ENCODE measurements around the gene SPEF2. TPM values are rescaled to one million over a fixed set of nuclear protein-coding genes. Genes with fewer than 3 reads are reported as not detected.
A peak's percentile ranks its signal among the peaks of the same experiment; 100 is the strongest.

The SPEF2 gene, protein sequence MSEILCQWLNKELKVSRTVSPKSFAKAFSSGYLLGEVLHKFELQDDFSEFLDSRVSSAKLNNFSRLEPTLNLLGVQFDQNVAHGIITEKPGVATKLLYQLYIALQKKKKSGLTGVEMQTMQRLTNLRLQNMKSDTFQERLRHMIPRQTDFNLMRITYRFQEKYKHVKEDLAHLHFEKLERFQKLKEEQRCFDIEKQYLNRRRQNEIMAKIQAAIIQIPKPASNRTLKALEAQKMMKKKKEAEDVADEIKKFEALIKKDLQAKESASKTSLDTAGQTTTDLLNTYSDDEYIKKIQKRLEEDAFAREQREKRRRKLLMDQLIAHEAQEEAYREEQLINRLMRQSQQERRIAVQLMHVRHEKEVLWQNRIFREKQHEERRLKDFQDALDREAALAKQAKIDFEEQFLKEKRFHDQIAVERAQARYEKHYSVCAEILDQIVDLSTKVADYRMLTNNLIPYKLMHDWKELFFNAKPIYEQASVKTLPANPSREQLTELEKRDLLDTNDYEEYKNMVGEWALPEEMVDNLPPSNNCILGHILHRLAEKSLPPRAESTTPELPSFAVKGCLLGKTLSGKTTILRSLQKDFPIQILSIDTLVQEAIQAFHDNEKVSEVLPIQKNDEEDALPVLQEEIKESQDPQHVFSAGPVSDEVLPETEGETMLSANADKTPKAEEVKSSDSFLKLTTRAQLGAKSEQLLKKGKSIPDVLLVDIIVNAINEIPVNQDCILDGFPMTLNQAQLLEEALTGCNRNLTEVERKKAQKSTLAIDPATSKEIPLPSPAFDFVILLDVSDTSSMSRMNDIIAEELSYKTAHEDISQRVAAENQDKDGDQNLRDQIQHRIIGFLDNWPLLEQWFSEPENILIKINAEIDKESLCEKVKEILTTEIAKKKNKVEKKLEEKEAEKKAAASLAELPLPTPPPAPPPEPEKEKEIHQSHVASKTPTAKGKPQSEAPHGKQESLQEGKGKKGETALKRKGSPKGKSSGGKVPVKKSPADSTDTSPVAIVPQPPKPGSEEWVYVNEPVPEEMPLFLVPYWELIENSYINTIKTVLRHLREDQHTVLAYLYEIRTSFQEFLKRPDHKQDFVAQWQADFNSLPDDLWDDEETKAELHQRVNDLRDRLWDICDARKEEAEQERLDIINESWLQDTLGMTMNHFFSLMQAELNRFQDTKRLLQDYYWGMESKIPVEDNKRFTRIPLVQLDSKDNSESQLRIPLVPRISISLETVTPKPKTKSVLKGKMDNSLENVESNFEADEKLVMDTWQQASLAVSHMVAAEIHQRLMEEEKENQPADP (N-terminal part only)
- total RNA-seq = 1 to 10 TPM in 3 of 4 donors, under 1 TPM in 1; 0.49 to 2.8 (median 1.8) TPM

DNA sequence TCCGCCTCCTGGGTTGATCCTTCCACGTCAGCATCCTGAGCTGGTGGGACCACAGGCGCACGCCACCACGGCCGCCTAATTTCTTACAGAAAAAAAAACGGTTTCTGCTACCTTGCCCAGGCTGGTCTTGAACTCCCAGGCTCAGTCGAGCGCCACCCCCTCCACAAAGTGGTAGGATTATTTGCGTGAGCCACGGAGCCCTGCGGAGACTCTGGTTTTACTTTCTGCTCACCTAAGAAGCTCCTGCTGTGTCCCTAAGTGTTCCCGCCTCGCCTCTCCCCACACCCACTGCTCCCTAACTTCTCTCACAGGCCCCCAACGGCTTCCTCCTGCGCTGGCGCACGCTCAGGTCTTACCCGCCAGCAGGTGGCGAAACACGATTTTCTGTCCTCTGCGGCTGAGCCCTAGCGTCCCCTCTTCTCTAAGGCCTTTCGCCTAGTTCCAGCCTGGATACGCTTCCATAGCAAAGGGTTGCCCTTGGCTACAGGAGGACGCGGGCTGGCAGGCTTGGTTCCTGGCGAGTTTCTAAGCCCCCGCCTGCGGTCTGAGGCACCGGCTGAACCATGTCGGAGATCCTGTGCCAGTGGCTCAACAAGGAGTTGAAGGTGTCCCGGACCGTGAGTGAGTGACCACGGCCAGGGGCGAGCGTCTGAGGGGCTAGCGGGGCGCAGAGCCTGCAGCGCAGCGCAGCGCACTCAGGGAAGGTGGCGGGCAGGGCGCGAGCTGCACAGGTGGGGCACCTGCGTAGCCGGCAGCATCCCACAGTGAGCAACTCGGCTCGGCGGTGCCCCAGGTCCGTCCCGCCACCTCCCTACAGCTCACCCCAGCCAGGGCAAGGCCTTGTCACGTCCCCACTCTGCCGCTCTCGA lies at the start of gene SPEF2:
Gene SPEF2, plus strand, starts transcription at position 429 of the 869 bp plus-strand sequence. Its CDS starts 135 bp downstream, at position 564.
- 2 to 4% methylated on average over 36 to 43 of the region's 55 CpGs for WGBS, 2 donors
- H3K4me3 ChIP-seq (ENCODE audit: low read depth, poor library complexity, severe bottlenecking) = peak within 1 kb of the TSS; percentile 80
- TF ChIP-seq, protein P1, sequence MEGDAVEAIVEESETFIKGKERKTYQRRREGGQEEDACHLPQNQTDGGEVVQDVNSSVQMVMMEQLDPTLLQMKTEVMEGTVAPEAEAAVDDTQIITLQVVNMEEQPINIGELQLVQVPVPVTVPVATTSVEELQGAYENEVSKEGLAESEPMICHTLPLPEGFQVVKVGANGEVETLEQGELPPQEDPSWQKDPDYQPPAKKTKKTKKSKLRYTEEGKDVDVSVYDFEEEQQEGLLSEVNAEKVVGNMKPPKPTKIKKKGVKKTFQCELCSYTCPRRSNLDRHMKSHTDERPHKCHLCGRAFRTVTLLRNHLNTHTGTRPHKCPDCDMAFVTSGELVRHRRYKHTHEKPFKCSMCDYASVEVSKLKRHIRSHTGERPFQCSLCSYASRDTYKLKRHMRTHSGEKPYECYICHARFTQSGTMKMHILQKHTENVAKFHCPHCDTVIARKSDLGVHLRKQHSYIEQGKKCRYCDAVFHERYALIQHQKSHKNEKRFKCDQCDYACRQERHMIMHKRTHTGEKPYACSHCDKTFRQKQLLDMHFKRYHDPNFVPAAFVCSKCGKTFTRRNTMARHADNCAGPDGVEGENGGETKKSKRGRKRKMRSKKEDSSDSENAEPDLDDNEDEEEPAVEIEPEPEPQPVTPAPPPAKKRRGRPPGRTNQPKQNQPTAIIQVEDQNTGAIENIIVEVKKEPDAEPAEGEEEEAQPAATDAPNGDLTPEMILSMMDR (IDR thresholded peaks at IDR 0.05) = peak in 1 of 3 donors; percentile 60
- no peak for TF ChIP-seq POLR2A (IDR thresholded peaks at IDR 0.05)
- DNase-seq (ENCODE audit: low spot score in 2 of 2) = peak; percentile 74 to 95
- intact Hi-C loops (cut with DNase I; ENCODE audit: low total_unique reads) = no loop called here

DNA sequence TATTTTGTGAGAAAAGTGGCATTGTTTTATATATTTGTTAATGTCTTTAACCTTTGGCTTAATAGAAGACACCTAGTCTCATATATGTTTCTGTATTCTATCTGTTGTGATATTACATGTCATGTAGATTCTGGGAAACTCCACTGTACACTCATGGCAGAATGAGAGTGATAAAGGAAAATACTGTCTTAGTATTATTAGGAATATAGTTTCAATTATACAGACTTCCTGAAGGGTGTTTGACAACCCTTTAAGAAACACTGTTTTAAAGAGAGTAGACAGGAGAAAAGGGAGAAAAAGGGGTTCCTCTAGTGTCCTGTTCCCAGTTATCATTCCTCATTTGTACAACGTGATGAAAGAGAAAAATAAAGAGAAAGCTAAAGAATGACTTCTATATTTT lies 42.1 kb upstream of the SPEF2 start:
- no peak overlapping the region for H3K4me3 ChIP-seq (ENCODE audit: low read depth, poor library complexity, severe bottlenecking)
- WGBS, 2 donors = 69 to 72% methylated on average over 1 of the region's 1 CpG
- DNase-seq (ENCODE audit: low spot score in 2 of 2) = no peak
- TF ChIP-seq, protein P1 (IDR thresholded peaks at IDR 0.05) = no peak
- TF ChIP-seq POLR2A (IDR thresholded peaks at IDR 0.05) = no peak
- intact Hi-C loops (cut with DNase I; ENCODE audit: low total_unique reads) = no loop called here

DNA sequence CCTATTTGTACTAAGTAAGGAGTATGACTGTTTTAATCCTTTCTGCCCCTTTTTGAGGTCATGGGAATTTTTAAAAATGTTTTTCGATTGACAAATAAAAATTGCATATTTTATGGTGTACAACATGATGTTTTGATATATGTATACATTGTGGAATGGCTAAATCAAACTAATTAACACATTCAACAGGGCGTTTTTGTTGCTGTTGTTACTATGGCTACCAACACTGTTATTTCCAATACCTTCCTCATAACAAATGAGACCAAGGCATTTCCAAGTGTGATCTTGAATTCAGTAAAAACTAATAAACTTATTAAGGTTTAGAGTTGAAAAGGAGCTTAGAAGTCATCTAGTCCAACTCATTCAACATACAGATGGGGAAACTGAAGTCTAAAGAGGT lies 30.2 kb upstream of the SPEF2 start:
- 20 to 33% methylated on average over 2 of the region's 2 CpGs for WGBS, 2 donors
- no peak for TF ChIP-seq POLR2A (IDR thresholded peaks at IDR 0.05)
- TF ChIP-seq, protein P1 (IDR thresholded peaks at IDR 0.05) = no peak

DNA sequence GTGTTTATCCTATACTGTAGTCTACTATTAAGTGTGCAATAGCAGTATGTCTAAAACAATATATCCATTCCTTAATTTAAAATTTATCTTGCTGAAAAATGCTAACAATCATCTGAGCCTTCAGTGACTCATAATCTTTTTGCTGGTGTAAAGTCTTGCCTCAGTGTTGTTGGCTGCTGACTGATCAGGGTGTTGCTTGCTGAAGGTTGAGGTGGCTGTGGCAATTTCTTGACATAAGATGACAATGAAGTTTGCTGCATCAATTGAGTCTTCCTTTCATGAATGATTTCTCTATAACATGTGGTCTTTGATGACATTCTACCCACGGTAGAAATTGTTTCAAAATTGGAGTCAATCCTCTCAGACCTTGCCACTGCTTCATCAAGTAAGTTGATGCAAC lies 24.3 kb upstream of the SPEF2 start:
- 61 to 79% methylated on average over 1 of the region's 1 CpG for WGBS, 2 donors
- no peak for DNase-seq (ENCODE audit: low spot score in 2 of 2)
- TF ChIP-seq, protein P1 (IDR thresholded peaks at IDR 0.05) = no peak
- TF ChIP-seq POLR2A (IDR thresholded peaks at IDR 0.05) = no peak
- intact Hi-C loops (cut with DNase I; ENCODE audit: low total_unique reads) = no loop called here
- H3K4me3 ChIP-seq (ENCODE audit: low read depth, poor library complexity, severe bottlenecking) = no peak overlapping the region

More for the DNA sequence above, 30.2 kb upstream of the SPEF2 start:
- intact Hi-C loops (cut with DNase I; ENCODE audit: low total_unique reads) = no loop called here
- H3K4me3 ChIP-seq (ENCODE audit: low read depth, poor library complexity, severe bottlenecking) = no peak overlapping the region
- no peak for DNase-seq (ENCODE audit: low spot score in 2 of 2)
